HG03095 (cell line): ENCODE data around the gene SCN4A.
"Not testable (repeated sequence)": the region's sequence is repeated elsewhere in the genome, so short reads cannot be mapped to it uniquely, and the experiment has no call there.

Source experiments
- ATAC-seq: cut with Tn5 transposase; IDR thresholded peaks from one replicate; pipeline ENCODE4 v1.9.1; 2021; ENCODE audit warnings: moderate library complexity; ENCODE audit not compliant: unreplicated experiment

SCN4A gene

DNA sequence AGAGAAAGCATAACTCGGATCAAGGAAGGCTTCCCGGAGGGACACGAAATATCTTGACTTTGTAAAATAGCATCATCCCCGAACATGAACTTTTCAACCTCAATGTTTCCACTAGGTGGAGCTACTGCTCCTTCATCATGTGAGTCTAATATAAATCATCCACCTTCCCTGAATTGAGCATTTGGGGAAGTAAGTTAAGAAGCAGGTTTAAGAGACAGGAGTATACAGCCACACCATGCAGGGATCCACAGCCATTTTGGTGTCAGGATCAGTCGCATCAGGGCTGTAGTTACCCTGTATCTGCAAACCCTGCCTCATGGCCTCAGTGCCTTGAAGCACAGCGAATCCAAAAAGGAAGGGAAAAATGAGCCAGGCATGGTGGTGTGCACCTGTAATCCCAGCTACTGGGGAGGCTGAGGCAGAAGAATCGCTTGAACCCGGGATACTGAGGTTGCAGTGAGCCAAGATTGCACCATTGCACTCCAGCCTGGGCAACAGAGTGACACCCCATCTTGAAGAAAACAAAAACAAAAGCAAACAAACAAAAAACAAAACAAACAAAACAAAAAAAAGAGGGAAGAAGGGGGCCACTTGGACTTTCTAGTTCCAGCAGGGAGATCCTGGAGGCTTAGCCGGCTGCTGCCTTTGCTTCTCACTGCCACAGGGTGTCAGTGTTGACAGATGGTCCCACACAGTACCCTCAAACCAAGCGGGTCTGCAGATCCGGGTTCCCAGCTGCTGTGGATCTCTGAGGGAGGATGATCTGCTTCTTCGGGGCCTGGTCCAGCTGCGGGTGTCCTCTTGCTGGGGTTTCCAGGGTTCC lies 83.5 kb downstream of the SCN4A start:
- ATAC-seq: not testable (repeated sequence)
